Mesendoderm (in vitro differentiated cells): ENCODE results near the gene SORCS2.

Experiments
- DNase-seq: peaks from one replicate; pipeline ENCODE4 v3.0.0; 2013
- H2AK5ac ChIP-seq: 2 replicates; pipeline ENCODE4 v1.6.1; 2013; ENCODE audit warnings: low read length, inconsistent platforms
- H2BK120ac ChIP-seq: 2 replicates; pipeline ENCODE4 v1.6.1; 2013; ENCODE audit warnings: low read depth, mild to moderate bottlenecking, low read length, moderate library complexity, mixed read lengths
- H2BK15ac ChIP-seq: replicated peaks from 2 replicates; pipeline ENCODE4 v1.6.1; 2013; ENCODE audit warnings: low read depth, mild to moderate bottlenecking, moderate library complexity
- H2BK5ac ChIP-seq: 2 replicates; pipeline ENCODE4 v1.6.1; 2013; ENCODE audit warnings: low read length, inconsistent platforms
- H3K18ac ChIP-seq: 2 replicates; pipeline ENCODE4 v1.6.1; 2013; ENCODE audit warnings: mild to moderate bottlenecking, low read length, mixed read lengths
- H3K23ac ChIP-seq: one replicate; pipeline ENCODE4 v1.6.1; 2013; ENCODE audit warnings: low read length
- H3K27ac ChIP-seq: 2 replicates; pipeline ENCODE4 v1.5.1; 2013; ENCODE audit warnings: low read depth, mild to moderate bottlenecking, inconsistent platforms, low read length, moderate library complexity
- H3K27me3 ChIP-seq: 2 replicates; pipeline ENCODE4 v1.6.1; 2013; ENCODE audit warnings: low read length, control low read depth, mild to moderate bottlenecking, inconsistent platforms; ENCODE audit not compliant: insufficient read depth, poor library complexity
- H3K36me3 ChIP-seq: 2 replicates; pipeline ENCODE4 v1.6.1; 2013; ENCODE audit warnings: low read length, inconsistent platforms; ENCODE audit not compliant: control insufficient read depth, insufficient read depth
- H3K4ac ChIP-seq: one replicate; pipeline ENCODE4 v1.6.1; 2013; ENCODE audit warnings: low read depth, mild to moderate bottlenecking, low read length, moderate library complexity
- H3K4me1 ChIP-seq: 2 replicates; pipeline ENCODE4 v1.6.1; 2013; ENCODE audit warnings: low read depth, low read length, inconsistent platforms; ENCODE audit not compliant: control insufficient read depth
- H3K4me2 ChIP-seq: 2 replicates; pipeline ENCODE4 v1.6.1; 2013; ENCODE audit warnings: low read length
- H3K4me3 ChIP-seq: 2 replicates; pipeline ENCODE4 v1.5.1; 2013; ENCODE audit warnings: mild to moderate bottlenecking, low read length
- H3K56ac ChIP-seq: one replicate; pipeline ENCODE4 v1.6.1; 2013; ENCODE audit warnings: low read length
- H3K79me1 ChIP-seq: 2 replicates; pipeline ENCODE4 v1.6.1; 2013; ENCODE audit warnings: low read length, inconsistent platforms
- H3K79me2 ChIP-seq: 2 replicates; pipeline ENCODE4 v1.6.1; 2013; ENCODE audit warnings: mild to moderate bottlenecking, low read length; ENCODE audit not compliant: control insufficient read depth, insufficient read depth
- H3K9ac ChIP-seq: 2 replicates; pipeline ENCODE4 v1.6.1; 2013; ENCODE audit warnings: low read length, inconsistent platforms
- H4K5ac ChIP-seq: one replicate; pipeline ENCODE4 v1.6.1; 2013; ENCODE audit warnings: low read length
- H4K8ac ChIP-seq: one replicate; pipeline ENCODE4 v1.6.1; 2013; ENCODE audit warnings: low read depth, mild to moderate bottlenecking, control low read depth, low read length, moderate library complexity
- WGBS: extraction: QIAGEN DNeasy Blood & Tissue Kit; methylation state at CpG from one replicate; pipeline ENCODE4 v1.1.7; 2013; ENCODE audit warnings: low lambda C conversion rate, missing lambda C conversion rate; ENCODE audit not compliant: insufficient coverage; ENCODE audit errors: extremely low coverage; 5-methylcytosine and 5-hydroxymethylcytosine counted together

SORCS2 gene

DNA sequence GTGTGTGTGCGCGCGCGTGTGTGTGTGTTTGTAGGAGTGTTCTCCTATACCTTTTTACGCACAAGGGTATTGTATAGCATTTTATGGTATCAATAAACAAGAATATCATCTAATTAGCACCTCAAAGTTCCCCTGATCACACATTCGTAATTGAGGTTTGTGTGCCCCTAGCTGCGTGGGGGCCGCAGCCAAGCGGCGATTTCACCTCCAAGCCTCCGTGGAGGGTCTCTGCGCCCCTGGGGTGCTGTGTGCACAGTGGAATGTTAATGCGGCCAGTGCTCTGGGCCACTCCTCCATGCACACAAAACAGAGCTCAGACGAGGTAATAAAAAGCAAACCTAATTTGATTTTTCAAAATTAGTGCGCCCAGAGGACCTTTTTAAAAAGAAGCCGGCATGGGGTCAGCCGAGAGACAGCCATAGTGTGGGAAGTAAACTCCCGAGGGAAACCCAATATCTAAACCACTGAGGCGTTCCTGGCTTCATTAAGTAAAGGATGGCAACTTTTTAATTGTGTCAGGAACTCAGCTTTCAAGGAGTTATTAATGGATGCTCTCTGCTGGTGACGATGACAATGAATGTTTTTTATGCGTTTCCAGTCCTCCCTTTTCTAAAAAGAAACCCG lies 110.6 kb downstream of the SORCS2 start:
- Histone ChIP-seq H3K79me1 (no peaks in the 10 kb centered on the region), H2BK5ac (no peak overlapping the region), H3K4me3 (no peak overlapping the region), H3K9ac (no peak overlapping the region), H3K18ac (no peak overlapping the region), H2BK120ac (no peak overlapping the region), H4K8ac (no peak overlapping the region), H3K36me3 (no peaks in the 10 kb centered on the region), H3K4ac (no peak overlapping the region), H3K27ac (no peak overlapping the region), H3K23ac (no peak overlapping the region), H2BK15ac (no peak overlapping the region), H3K4me2 (no peak overlapping the region), H3K79me2 (no peaks in the 10 kb centered on the region), H4K5ac (no peak overlapping the region), H2AK5ac (no peak overlapping the region), H3K4me1 (no peaks in the 10 kb centered on the region), H3K56ac (no peak overlapping the region), H3K27me3 (no peaks in the 10 kb centered on the region)
- no peak for DNase-seq
- WGBS = no CpG with 5 or more reads among the region's 22 CpGs

- Histone ChIP-seq H3K18ac (no peak overlapping the region), H3K4me2 (no peak overlapping the region), H4K8ac (no peak overlapping the region), H3K56ac (no peak overlapping the region), H2BK15ac (no peak overlapping the region), H3K79me2 (no peaks in the 10 kb centered on the region), H3K27ac (no peak overlapping the region), H2BK5ac (no peak overlapping the region), H3K23ac (no peak overlapping the region), H3K36me3 (no peaks in the 10 kb centered on the region), H4K5ac (no peak overlapping the region), H3K4me1 (no peaks in the 10 kb centered on the region), H3K9ac (no peak overlapping the region), H3K4ac (no peak overlapping the region), H3K79me1 (no peaks in the 10 kb centered on the region), H3K27me3 (no peaks in the 10 kb centered on the region), H2BK120ac (no peak overlapping the region), H2AK5ac (no peak overlapping the region), H3K4me3 (no peak overlapping the region)
- no CpG with 5 or more reads among the region's 12 CpGs for WGBS
- DNase-seq = no peak
These were observed 111.2 kb downstream of the SORCS2 start for GRCh38 chr4:7303561-7303960.

DNA sequence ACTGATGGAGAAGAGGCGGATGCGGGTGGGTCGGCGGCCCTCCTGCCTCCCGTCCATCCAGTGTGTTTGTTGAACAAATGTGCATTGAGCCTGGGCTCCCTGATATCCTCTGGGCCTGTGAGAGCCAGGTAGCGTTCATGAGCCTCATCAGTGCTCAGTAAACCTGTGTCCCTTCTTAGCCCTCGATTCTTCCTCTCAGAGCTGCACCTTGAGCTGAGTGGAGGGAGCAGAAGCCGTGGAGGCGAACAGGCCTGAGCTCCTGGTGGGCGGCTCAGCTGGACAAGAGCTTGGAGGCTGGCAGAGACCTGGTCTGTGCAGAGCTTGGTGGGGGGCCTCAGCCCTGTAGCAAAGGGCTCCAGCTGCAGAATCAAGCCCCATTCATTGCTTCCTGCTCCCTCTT lies 112.1 kb downstream of the SORCS2 start:
- no peak for DNase-seq
- H3K18ac ChIP-seq = no peak overlapping the region
- H2BK5ac ChIP-seq = no peak overlapping the region
- no peak overlapping the region for H4K5ac ChIP-seq
- no peaks in the 10 kb centered on the region for H3K79me1 ChIP-seq
- H3K56ac ChIP-seq = no peak overlapping the region
- WGBS = no CpG with 5 or more reads among the region's 10 CpGs
- no peak overlapping the region for H3K9ac ChIP-seq
- no peak overlapping the region for H2BK15ac ChIP-seq
- H4K8ac ChIP-seq = no peak overlapping the region
- H3K27ac ChIP-seq = no peak overlapping the region
- H3K4ac ChIP-seq = no peak overlapping the region
- no peak overlapping the region for H2BK120ac ChIP-seq
- no peak overlapping the region for H3K23ac ChIP-seq
- H2AK5ac ChIP-seq = no peak overlapping the region
- H3K4me1 ChIP-seq = no peaks in the 10 kb centered on the region
- H3K79me2 ChIP-seq = no peaks in the 10 kb centered on the region
- no peak overlapping the region for H3K4me3 ChIP-seq
- no peaks in the 10 kb centered on the region for H3K27me3 ChIP-seq
- no peaks in the 10 kb centered on the region for H3K36me3 ChIP-seq
- H3K4me2 ChIP-seq = no peak overlapping the region

DNA sequence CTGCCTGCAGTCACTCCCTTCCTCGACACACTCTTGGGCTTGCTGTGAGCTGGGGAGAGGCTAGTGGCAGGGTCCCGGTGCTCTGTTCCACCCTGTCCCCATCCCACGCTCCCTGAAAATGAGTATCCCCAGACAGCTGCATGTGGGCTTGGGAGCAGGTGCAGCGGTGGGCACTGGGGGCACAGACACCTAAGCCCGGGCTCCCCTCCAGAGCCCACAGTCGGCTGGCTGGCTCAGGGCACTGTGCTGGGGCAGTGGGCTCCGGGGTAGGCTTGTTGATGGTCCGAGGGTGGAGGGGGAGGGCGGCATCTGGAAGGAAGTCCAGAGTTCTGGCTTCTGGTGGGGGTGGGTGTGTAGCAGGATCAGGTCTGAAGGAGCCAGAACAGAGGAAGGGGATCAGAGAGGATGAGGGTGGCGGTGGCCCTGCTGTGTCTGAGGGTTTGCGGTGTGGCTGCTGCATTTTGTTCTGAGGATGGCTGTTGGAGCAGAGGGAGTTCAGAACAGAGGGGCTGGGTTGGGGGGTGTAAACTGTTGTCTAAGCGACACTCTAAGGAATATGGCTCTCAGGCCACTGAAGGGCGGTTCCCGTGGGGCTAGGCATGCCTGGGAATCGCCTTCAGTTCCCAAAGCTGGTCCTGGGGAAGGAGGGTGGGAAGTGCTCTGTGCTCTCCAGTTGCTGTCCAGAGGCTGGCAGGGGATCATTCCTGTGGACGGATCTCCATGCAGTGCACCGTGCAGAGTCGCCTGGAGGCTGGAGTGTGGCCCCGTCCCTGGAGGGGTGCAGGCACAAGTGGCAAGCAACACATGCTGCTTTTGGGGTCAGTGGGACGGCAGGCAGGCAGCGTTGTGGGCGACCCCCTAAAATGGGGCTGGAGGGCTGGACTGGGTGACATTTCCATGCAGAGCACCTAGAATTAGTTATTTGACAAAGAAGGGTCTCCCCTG lies 114.0 kb downstream of the SORCS2 start:
- Histone ChIP-seq H2BK15ac (no peak overlapping the region), H4K8ac (no peak overlapping the region), H4K5ac (no peak overlapping the region), H3K4me2 (no peak overlapping the region), H3K4ac (no peak overlapping the region), H3K4me1 (no peaks in the 10 kb centered on the region), H3K56ac (no peak overlapping the region), H3K23ac (no peak overlapping the region), H3K36me3 (no peaks in the 10 kb centered on the region), H2BK120ac (no peak overlapping the region), H3K79me2 (no peaks in the 10 kb centered on the region), H3K27ac (no peak overlapping the region), H3K4me3 (no peak overlapping the region), H3K18ac (no peak overlapping the region), H3K9ac (no peak overlapping the region), H3K27me3 (no peaks in the 10 kb centered on the region), H3K79me1 (no peaks in the 10 kb centered on the region), H2BK5ac (no peak overlapping the region), H2AK5ac (no peak overlapping the region)
- no peak for DNase-seq
- no CpG with 5 or more reads among the region's 22 CpGs for WGBS

GRCh38 chr4:7306986-7307385 lies 114.6 kb downstream of the SORCS2 start:
- Histone ChIP-seq H3K23ac (no peak overlapping the region), H3K27ac (no peak overlapping the region), H3K79me1 (no peaks in the 10 kb centered on the region), H3K9ac (no peak overlapping the region), H3K4me2 (no peak overlapping the region), H3K18ac (no peak overlapping the region), H2BK15ac (no peak overlapping the region), H4K8ac (no peak overlapping the region), H3K27me3 (no peaks in the 10 kb centered on the region), H4K5ac (no peak overlapping the region), H2BK120ac (no peak overlapping the region), H3K36me3 (no peaks in the 10 kb centered on the region), H3K4me3 (no peak overlapping the region), H3K56ac (no peak overlapping the region), H3K4ac (no peak overlapping the region), H2AK5ac (no peak overlapping the region), H3K79me2 (no peaks in the 10 kb centered on the region), H3K4me1 (no peaks in the 10 kb centered on the region), H2BK5ac (no peak overlapping the region)
- no peak for DNase-seq
- WGBS = no CpG with 5 or more reads among the region's 11 CpGs
